Epidermal melanocyte (primary cell): ENCODE data around the gene NOL3.
A peak's percentile ranks its signal among the peaks of the same experiment; 100 is the strongest.

ENCODE experiments used
- DNase-seq: peaks from one replicate; pipeline ENCODE4 v3.0.0; 2011; ENCODE audit warnings: low spot score; ENCODE audit not compliant: insufficient read length

NOL3 gene

GRCh38 chr16:67169642-67170167 lies 633 bp upstream of the NOL3 start:
- DNase-seq = no peak

- no peak for DNase-seq
Measured at GRCh38 chr16:67170949-67171649, 761 bp downstream of the NOL3 start.

- DNase-seq = no peak
Measured at GRCh38 chr16:67173323-67173722, 3.0 kb downstream of the NOL3 start.

GRCh38 chr16:67173808-67174705 lies 3.7 kb downstream of the NOL3 start:
- DNase-seq = peak; percentile 96

- DNase-seq = no peak
Measured at GRCh38 chr16:67174706-67175231, 4.4 kb downstream of the NOL3 start.

- DNase-seq = no peak
Measured at GRCh38 chr16:67176662-67177061, 6.3 kb downstream of the NOL3 start.

- DNase-seq = peak; percentile 78
Measured at GRCh38 chr16:67177743-67178699, 7.7 kb downstream of the NOL3 start.

GRCh38 chr16:67179421-67180080 lies 9.2 kb downstream of the NOL3 start:
- DNase-seq = no peak

GRCh38 chr16:67180166-67180565 lies 9.8 kb downstream of the NOL3 start:
- no peak for DNase-seq

GRCh38 chr16:67181346-67181745 lies 11.0 kb downstream of the NOL3 start:
- DNase-seq = no peak

GRCh38 chr16:67182288-67182687 lies 11.9 kb downstream of the NOL3 start:
- DNase-seq = no peak

GRCh38 chr16:67183284-67183626 lies 12.9 kb downstream of the NOL3 start:
- DNase-seq = no peak

GRCh38 chr16:67183627-67184452 lies 13.5 kb downstream of the NOL3 start, which contains the start of gene MATCAP1:
TSS of gene MATCAP1 (minus strand) at chr16:67183963. CDS start at chr16:67180610, 3,353 bp downstream.
- DNase-seq = peak; percentile 100

GRCh38 chr16:67184453-67184994 lies 14.2 kb downstream of the NOL3 start:
- DNase-seq = no peak

- peak; percentile 76 for DNase-seq
Measured at GRCh38 chr16:67184995-67185650, 14.8 kb downstream of the NOL3 start.

GRCh38 chr16:67185651-67186134 lies 15.4 kb downstream of the NOL3 start:
- DNase-seq = no peak

GRCh38 chr16:67186550-67186950 lies 16.2 kb downstream of the NOL3 start:
- DNase-seq = no peak

- DNase-seq = no peak
Measured at GRCh38 chr16:67187175-67187890, 17.0 kb downstream of the NOL3 start.
